Measurements from ENCODE around the gene PCGF2. TPM values are rescaled to one million over a fixed set of nuclear protein-coding genes. Genes with fewer than 3 reads are reported as not detected.

The PCGF2 gene
- total RNA-seq, 1 donor from 2014 or later = 6.9 TPM

DNA sequence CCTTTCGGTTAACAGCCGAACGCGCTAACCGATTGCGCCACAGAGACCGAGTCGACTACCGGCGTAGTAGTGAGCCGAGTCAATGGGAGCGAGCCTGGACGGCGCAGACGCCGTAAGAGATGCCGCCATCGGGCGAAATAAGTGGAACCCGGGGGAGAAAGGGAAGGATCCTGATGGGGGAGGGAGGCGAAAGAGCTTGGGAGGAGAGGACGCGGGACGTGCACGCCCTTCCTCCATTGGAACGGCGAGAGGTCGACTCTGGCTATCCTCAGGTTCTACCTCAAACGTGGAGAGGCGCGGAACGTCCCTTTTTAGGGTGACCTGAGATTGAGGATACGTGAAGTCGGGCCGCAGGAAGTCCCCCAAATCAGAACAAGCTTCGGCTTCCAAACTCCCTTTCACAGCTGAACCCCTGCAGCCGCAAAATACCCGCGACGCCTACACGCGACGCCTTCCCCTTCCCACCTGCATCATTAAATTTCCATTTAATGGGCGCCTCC lies 3.7 kb upstream of the PCGF2 start:
- DNase-seq (ENCODE audit: low read depth, low spot score) = no peak

DNA sequence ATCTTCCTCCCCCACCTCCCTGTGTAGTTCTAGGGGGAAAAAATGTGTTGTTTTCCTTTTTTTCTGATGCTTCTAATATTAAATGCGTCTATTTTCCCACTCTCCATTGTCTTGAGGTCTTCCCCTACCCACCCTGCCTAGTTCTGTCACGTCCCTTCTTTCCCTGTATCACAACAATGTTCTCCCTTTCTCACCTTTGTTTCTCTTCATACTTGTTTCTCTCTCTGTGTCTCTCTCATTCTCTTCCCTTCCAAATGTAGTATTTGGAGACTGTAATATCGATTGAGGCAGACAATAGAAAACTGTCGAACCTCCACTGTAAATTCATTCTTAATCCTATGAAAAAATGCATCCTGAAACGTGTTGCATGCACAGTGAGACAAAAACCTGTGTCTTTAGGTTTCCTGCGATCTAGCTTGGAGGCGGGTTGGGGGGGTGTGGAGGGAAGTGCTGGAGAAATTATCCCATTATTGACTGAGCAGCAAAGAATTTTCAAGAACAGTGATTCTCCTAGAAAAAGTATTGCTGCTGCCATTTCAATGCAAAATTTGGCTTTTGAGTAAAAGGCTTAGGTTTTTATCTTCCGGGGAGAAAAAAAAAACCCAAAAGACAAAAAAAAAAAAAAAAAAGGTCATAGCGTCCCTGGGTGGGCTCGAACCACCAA lies 3.1 kb upstream of the PCGF2 start:
- no peak for DNase-seq (ENCODE audit: low read depth, low spot score)

DNA sequence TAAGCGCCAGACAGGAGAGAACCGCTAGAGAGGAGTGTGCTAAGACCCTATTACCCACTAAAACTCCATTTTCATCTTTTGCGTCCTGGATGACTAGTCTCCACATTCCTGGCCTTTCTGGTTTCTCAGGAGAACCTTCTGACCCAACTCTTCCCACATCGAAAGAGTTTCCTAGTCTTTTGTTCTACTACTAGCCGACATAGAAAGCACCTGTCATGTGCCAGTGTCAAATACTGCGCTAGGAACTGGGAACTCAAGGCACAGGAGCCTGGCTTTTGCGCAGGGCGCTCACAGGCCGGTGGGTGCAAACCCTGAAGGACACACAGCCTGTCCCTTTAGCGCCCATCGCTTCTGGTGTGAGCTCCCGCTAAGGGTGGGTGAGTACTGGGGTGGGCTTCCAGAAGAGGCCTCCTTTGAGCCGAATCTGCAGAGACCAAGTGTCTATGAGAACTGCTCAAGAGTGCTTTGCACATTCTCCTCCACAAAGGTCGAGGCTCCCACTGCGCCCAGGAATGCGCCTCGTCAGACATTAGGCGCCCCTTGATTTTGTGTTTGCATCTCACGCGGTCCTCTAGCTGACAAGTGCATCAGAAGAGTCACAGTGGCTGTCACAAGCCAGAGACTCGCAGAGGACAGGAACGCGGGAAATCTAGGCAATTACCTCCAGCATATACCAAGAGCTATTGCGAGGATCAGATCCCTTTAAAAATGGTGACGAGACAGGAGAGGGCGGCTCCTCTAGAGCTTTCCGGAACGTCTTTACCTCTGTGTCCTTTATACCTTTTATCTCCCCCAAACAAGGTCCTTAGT lies 2.4 kb upstream of the PCGF2 start:
- no peak for DNase-seq (ENCODE audit: low read depth, low spot score)

DNA sequence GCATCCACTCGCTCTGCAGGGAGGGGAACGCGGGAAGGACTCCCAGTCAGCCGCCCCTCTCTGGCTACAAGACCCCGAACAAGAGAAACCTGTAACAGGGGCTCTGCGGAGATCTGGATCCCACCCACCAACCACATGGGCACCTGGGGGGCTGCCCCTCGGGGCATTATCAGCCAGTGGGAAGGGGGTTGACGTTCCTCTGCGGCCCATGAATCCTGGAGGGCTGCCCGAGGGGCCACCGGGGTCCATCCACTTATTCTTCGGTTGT lies 1.8 kb upstream of the PCGF2 start:
- no peak for DNase-seq (ENCODE audit: low read depth, low spot score)

DNA sequence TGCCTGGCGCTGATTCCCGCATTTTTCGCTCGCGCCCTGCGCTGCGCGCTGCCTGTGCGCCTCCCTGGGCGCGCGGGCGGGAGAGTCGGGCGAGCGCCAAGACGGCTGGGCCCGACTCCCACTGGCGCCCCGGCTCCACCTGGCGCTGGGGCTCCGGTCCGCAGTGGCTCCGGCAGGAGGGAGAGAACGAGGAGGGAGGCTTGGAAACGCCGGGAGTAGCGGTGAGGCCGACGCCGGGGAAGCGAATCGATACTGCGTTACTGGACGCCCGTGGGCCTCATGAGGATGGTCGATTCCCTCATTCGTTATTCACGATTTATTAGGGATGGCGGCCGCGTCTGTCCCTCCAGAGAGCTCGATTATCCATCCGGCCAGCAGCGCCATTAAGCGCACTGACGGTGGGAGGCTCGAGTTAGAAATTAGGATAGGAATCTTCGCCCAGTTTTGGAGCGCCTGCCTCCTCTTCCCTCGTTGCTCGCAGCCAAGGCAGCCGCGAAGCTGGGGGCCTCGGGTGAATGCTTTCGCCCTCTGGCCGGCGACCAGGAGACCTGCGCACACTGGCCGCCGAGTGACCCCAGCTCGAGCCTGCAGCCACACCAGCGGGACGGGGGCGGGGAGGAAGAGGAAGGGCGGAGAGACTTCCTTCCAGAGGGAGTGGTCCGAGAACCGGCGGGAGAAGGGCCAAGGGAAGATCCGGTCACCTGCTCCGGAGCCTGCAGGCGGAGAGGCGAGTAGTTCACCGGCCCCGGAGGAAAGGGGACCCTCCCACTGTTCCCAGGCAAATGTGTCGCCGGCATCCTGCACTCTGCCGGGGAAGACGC lies 1.3 kb upstream of the PCGF2 start:
- DNase-seq (ENCODE audit: low read depth, low spot score) = no peak

DNA sequence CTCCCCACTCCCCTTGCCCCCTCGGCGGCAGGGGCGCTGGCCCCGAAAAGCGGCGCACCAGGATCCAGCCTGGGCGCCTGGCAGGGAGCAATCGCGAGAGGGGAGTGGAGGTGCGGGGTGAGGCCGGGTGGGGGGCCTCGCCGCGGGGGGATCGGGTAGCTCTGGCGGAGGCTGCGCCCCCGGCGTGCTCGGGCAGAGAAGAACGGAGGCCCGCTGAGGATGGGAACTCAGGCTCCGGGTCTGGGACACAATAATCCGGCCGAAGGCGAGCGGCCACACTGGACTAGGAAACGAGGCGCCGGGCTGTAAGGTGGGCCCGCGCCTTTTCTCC lies 721 bp upstream of the PCGF2 start:
- DNase-seq (ENCODE audit: low read depth, low spot score) = no peak

DNA sequence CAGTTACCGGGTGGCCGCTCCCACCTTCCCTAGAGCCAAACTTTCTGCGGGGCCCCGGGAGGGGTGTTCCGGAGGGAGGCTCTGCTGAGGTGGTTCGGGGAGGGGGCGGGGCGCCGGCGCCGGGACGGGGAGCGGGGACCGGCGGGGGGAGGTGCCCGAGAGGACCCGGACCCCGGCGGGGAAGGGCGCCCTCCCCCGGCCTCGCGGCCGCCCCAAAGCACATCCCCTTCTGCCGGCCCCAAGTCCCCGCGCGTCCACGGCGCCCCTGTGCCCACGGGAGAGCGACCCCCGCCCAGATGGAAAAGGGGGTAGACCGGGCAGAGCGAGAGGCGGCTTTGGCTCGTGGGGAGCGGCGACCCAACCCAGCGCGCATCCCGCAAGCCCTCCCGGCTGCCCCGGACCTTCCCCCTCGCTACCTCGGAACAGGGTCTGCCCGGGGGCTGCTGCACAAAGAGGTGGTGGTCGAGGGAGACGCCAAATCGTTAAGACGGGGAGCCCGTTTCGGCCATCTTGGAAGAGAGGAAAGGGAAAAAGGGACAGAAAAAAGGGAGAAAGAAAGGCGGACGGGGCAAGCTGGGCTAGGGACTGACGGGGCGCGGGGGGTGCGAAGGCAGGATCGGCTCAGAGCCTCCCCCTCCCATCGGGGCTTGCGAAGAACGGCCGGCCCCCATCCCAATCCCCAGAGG lies 530 bp downstream of the PCGF2 start:
- no peak for DNase-seq (ENCODE audit: low read depth, low spot score)

DNA sequence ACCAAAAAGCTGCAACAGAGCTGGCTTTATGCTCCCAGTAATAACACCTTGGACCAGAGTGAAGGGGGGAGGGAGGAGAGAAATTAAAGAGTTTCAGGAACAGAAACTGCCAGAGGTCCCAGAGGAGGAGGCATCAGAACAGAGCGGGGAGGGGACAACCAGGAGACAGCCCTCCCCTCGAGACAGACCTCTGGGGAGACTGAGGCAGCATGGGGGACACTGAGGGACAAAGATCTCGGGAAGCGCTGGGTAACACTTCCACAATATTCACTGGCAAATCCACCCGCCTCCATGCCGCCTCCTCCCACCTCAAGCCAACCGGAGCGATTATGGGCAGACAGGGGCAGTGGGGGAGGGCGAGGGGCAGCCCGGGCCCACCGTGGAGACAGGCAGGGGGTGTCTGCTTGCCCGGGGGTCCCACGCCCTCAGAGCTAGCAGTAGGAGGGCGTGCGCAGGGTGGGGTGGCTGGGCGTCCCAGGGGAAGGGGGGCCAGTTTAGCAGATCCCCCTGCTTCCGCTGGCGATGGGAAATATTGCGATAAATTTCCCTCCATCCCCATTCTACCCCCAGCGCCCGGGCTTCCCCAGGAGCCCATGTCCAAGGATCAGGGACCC lies 1.2 kb downstream of the PCGF2 start:
- DNase-seq (ENCODE audit: low read depth, low spot score) = no peak

DNA sequence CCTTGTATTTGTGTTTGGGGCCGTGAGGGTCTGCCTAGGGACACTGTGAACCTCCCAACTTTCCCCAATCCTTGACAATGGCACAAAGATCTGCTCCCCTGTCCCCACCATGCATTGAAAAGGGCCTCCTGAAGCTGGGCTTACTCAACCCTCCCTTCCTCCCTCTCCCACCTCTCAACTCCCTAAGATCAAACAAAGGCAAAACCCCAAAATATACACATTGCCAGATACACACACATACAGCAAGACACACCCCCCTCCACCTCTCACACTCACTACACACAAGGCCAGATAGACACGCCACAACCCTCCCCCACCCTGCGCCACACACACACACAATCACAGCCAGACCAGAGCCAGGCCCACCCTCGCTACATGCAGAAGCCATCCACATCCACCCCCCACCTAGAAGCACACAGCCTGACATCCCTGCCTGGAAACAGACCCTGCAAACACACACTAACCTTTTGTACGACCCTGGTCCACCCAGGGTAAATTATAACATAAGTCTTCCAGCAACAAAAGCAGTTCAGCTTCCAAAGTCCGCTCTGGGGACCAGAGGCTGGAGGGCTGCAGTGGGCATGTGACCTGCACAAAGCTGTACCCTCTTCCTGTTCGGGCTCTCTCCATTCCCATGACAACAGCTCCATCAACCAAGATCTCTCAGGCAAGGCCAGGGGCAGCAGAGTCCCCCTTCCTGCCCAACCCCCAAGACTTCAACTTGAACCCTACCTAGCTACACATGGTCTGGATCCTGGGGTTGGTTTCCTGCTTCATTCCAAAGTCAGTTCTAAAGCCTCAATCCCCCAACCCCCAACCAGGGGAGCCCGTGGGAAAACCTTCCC lies 1.9 kb downstream of the PCGF2 start:
- no peak for DNase-seq (ENCODE audit: low read depth, low spot score)

DNA sequence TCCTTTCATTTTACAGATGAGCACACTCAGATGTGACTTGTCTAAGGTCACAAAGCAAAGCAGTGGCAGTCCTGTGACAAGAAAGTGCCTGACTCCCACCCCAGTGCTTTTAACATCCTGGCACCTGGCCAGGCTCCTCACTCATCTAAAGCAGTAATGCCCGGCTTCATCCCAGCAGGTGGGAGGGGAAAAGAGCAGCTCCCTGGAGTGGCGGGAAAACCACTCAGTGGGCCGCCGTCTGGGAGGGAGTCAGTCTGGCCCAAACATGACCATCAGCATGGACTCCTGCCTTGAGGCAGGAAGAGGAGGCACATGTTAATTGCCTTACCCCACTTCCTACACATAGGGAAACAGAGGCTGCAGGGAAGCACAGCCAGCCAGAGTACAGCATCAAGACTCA lies 2.6 kb downstream of the PCGF2 start:
- DNase-seq (ENCODE audit: low read depth, low spot score) = no peak

DNA sequence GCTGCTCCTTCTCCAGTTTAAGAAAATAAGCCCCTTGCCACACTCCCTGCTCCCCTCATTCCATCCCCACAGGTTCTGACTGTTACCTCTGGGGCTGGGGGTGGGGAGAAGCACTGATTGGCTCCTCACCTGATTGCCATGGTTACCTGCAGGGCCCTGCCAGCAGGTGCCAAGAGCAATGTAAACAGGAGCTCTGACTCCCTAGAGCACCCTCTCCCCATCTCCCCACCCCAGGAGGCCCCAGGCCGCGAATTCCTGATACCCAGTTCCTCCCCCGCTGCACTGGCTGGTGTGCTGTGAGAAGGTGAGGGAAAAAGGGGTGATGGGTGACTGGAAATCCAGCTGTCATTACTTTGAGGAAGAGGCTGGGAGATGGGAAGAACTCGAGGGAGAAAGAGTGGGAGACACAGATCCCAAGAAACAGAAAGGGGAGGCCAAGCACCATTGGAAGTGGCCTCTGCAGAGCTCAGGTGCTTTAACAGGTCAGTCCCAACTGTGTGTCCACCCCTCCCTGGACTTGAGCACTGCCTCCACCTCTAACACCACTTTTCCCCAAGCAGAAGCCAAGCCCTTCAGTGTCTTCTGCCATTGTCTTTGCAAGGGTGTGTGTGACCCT lies 4.5 kb downstream of the PCGF2 start:
- no peak for DNase-seq (ENCODE audit: low read depth, low spot score)

DNA sequence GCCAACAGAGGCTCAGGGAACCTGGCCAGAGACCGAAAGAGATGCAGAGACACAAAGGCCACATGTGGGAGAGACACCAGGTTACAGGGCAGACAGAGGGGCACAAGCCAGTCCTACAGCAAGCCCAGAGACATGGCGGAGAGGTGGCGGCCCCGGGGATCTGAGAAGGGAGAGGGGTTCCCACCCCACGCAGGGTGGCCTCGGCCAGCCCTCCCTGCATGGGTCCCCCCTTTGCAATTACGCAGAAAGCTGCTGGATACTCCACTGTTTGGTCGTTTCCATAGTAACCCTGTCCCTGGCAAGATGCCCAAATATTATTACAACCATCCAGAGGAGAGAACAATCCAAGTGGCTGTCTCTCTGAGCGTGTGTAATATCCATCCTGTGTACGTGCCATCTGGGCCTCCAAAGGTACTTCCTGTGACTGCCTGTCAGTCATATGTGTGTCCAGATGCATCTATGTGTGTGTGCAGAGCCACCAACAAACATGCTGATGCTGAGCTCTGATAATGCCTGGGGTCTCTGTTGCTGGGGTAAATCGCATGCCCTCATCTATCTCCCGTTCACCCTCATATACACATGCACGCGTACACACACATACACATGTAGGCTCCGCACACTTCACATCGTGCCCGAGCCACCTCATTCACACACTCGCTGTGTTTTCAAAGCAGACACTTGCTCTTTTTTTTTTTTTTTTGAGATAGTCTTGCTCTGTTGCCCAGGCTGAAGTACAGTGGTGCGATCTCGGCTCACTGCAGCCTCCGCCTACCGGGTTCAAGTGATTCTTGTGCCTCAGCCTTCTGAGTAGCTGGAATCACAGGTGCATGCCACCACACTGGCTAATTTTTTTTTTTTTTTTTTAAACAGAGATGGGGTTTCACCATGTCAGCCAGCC lies 5.5 kb downstream of the PCGF2 start:
- DNase-seq (ENCODE audit: low read depth, low spot score) = peak; percentile 67

DNA sequence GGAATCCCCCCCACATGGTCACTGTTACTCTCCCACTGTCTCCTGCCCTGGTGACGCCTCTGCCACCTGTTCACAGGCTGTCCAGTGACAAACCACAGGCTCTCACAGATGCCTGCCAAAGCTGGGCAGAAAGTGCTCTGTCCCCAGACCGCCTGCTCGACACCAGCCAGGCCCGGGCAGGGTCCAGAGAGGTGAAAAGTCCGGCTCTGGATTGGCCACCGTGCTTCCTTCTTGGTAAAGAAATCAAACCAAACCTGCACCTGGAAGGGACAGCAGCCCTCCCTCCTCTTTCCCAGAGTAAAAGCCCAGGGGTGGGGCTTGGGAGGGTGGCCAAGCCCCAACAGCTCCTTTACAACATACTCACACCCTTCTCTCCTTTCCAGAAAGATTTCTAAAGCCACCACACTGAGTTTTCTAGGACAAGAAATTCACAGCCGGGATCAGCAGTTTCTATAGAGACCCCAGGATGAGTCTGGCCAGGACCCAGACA lies 6.2 kb downstream of the PCGF2 start:
- no peak for DNase-seq (ENCODE audit: low read depth, low spot score)

DNA sequence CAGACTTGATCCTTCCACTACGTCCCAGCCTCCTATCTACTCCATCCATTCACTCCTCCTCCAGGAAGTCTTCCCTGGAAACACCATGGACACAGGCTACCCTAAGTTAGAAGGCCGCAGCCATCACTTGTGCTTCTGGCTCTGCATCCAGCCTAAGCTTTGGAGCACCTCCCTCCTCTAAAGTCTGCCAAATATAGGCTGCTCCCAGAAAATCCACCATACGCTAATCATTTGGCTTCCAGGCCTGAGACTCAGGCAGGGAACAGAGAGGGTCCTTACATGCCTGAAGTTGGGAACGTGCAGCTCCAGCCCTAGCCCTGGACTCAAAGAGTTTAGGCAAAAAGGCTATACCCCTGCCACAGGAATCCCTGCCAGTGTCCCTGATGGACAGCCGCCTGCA lies 6.7 kb downstream of the PCGF2 start:
- no peak for DNase-seq (ENCODE audit: low read depth, low spot score)

DNA sequence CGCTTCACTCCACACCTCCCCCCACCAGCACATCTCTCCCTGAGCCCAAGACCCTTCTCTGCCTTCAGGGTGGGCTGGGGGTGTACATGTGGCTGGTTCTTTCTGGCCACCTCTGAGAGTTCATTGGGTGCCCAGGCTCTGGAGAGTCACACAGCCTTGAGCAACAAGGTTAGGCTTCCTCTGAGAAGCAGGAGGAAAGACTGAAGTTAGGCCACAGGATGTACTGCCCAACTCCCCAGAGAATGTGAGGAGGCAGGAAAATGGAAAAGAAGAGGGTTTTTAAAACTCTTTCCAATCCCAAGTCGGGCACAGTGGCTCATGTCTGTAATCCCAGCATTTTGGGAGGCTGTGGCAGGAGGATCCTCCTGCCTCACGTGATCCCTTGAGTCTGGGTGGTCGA lies 7.3 kb downstream of the PCGF2 start:
- no peak for DNase-seq (ENCODE audit: low read depth, low spot score)

DNA sequence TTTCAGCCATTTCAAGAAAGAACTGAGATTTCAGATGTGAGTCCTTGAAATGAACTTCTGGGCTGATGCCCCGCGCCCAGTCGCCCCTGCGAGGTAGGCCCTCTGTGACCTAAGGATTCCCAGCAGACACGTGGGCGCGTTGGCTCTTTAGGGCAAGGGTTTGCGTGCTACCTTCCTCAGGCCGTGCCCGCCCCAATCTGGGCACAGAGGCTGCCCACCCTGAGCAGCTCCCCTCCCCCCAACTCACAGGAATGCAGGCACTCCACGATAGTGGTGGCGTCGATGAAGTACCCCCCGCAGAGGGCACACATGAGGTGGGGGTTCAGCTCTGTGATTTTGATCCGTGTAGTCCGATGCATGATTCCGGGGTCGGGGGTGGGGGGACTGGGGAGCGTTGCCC lies 8.1 kb downstream of the PCGF2 start:
- DNase-seq (ENCODE audit: low read depth, low spot score) = no peak

DNA sequence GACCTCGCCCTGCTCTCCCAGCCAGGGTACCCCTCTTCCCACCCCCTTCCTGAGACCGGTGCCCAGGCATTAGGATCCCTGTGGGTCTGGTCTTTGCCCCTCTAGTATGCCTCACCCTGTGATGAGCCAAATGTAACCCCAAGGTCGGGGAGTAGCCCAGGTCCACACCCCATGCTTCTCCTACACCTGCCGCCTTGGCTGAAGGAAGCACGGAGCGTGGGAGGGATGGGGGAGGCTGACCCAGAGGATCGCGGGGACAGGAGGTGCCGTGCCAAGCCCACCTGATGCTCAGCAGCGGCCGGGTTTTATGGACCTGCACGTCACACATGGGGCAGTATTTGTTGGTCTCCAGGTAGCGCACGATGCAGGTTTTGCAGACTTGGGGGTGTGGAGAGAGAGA lies 8.8 kb downstream of the PCGF2 start:
- DNase-seq (ENCODE audit: low read depth, low spot score) = no peak

DNA sequence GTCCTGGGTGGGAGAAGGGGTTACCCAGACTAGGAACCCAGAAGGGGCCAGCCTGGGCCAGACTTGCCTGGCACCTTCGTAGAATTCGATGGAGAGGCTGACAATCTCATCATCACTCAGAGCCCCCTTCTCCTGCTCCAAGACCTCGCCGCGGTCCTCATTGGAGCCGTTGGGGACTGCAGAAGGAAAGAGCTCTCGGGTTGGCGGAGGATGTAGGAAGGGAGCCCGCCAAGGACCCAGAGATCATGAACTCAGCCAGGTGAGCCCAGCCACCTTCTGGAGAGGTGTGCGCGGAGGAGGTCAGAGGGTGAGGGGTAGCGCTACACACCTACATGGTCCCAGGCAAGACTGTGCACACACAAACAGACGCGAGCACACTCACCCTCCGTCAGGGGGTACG lies 9.4 kb downstream of the PCGF2 start:
- no peak for DNase-seq (ENCODE audit: low read depth, low spot score)
